Measurements from ENCODE around the gene GRK1.

DNA sequence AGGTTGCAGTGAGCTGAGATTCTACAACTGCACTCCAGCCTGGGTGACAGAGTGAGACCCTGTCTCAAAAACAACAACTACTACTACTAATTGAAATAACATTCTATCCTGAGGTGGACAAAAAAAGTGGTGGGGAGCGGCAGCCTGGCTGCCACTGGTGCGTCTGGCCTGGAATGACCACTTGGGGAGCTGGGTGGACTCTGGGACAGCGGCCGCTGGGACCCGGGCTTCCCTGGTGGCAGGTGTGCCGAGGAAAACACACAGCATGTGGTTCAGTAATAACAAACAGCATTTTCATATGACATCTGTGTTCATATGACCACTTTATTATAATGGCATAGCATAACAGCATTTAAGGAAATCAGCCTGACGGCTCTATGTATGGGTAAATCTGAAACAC is 48.6 kb upstream of the GRK1 start:
- TF ChIP-seq CTCF (IDR thresholded peaks at IDR 0.05 in 8 of 11, conservative IDR thresholded peaks at IDR 0.05 in 3 of 11) (no peak), POLR2AphosphoS5 (IDR thresholded peaks at IDR 0.05) (no peak)
